Skeletal muscle tissue (tissue), 4 donors: ENCODE data around the gene SLC6A4. TPM values are rescaled to one million over a fixed set of nuclear protein-coding genes. Genes with fewer than 3 reads are reported as not detected.

Experiments used
- H3K27ac ChIP-seq: one replicate; pipeline ENCODE4 v1.7.0; 2013; ENCODE audit warnings: mild to moderate bottlenecking, low read depth, low read length, inconsistent platforms
- H3K27me3 ChIP-seq, 3 donors: one replicate each; pipeline ENCODE4 v1.7.0; 2013; ENCODE audit warnings: low read length in 3 of 3; ENCODE audit not compliant: control insufficient read depth in 3 of 3, insufficient read depth in 3 of 3
- H3K36me3 ChIP-seq, 3 donors: one replicate each; pipeline ENCODE4 v1.7.0; 2013; ENCODE audit warnings: low read length in 3 of 3; ENCODE audit not compliant: control insufficient read depth in 3 of 3, insufficient read depth in 3 of 3
- H3K4me1 ChIP-seq, 3 donors: one replicate each; pipeline ENCODE4 v1.7.0; 2013; ENCODE audit warnings: low read length in 3 of 3, mild to moderate bottlenecking in 3 of 3; ENCODE audit not compliant: control insufficient read depth in 3 of 3, insufficient read depth in 3 of 3
- H3K4me3 ChIP-seq, 3 donors: one replicate each; pipeline ENCODE4 v1.7.0; 2013; ENCODE audit warnings: low read length in 3 of 3
- H3K9ac ChIP-seq, 3 donors: one replicate each; pipeline ENCODE4 v1.7.0; 2013; ENCODE audit warnings: low read length in 3 of 3, mild to moderate bottlenecking in 3 of 3, moderate library complexity in 2 of 3, low read depth in 1 of 3
- H3K9me3 ChIP-seq, 3 donors: one replicate each; pipeline ENCODE4 v1.7.0; 2013; ENCODE audit warnings: low read length in 3 of 3; ENCODE audit not compliant: control insufficient read depth in 3 of 3
- total RNA-seq: library from RNA; depleted of rRNA; stranded (reverse); fragments of >200 nt; gene quantifications from one replicate; pipeline ENCODE4 v1.2.3, GENCODE V29; 2014
- donor health status: Osteomylitis.

The SLC6A4 gene
- total RNA-seq, 1 donor from 2014 or later, result 1.6 TPM

DNA sequence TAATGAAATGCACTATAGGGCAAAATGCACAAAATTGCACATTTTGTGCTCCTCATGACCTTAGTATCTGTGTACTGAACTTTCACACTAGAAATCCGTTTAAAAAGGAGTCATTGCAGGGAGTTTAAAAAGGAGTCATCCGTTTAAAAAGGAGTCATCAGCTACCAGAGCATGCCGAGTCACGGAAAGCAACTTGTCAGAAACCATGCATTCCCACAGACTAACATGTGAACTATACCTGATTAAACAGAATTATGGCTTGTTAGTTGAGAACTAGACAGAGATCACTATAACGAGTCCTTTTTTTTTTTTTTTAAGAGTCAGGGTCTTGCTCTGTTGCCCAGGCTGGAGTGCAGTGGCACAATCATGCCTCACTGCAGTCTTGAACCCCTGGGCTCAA lies 35.9 kb downstream of the SLC6A4 start:
- Histone ChIP-seq H3K9ac (no peak overlapping the region), H3K27me3 (peaks cover 0 to 12% (median 9%) of the 10 kb centered on the region in 3 donors), H3K4me3 (no peak overlapping the region)

DNA sequence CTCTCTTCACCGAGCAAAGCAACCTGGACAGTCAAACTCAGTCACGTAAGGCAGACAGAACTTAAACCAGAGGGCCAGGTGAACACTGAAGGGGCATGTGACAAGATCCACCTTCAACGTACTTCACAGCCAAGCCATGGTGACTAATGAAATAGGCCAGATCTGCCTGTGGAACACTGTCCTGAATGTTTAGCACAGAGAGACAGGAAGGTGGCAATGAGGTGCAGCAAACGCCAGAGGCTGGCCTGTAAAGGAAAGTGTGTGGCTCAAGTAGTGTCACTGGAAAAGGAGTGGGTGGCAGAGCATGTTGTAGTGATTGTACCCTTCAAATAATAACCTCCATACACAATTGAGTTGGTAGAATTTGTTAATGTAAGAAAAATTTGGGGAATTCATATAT lies 38.1 kb downstream of the SLC6A4 start:
- Histone ChIP-seq H3K4me3 (no peak overlapping the region), H3K27me3 (peaks cover 0 to 8% (median 3%) of the 10 kb centered on the region in 3 donors), H3K27ac (no peak overlapping the region), H3K9me3 (no peaks in the 10 kb centered on the region), H3K9ac (no peak overlapping the region), H3K4me1 (no peaks in the 10 kb centered on the region), H3K36me3 (no peaks in the 10 kb centered on the region)

More for the DNA sequence above, 35.9 kb downstream of the SLC6A4 start:
- no peaks in the 10 kb centered on the region for H3K36me3 ChIP-seq
- H3K9me3 ChIP-seq, result no peaks in the 10 kb centered on the region
- H3K27ac ChIP-seq, result no peak overlapping the region
- H3K4me1 ChIP-seq, result no peaks in the 10 kb centered on the region

DNA sequence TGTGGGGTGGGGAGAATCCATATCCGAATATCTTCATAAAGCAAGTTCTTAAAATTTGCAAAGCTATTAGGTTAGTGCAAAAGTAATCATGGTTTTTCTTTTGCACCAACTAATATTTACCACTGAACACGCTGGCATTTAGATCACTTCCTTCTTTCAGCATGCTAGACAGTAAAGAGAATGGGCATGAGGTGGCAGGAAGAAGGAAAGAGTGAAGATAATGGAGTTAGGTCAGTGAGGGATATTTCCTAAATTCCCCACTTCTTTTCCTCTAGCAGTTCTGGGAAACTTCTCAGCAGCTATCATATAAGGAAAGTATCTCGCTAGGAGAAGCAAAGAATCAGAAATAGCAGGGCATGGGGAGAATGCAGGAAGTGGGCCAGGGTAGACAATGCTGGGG lies 39.0 kb downstream of the SLC6A4 start:
- no peaks in the 10 kb centered on the region for H3K9me3 ChIP-seq
- H3K9ac ChIP-seq, result no peak overlapping the region
- H3K36me3 ChIP-seq, result no peaks in the 10 kb centered on the region
- peaks cover 0 to 6% (median 3%) of the 10 kb centered on the region in 3 donors for H3K27me3 ChIP-seq
- H3K4me3 ChIP-seq, result no peak overlapping the region
- no peak overlapping the region for H3K27ac ChIP-seq
- no peaks in the 10 kb centered on the region for H3K4me1 ChIP-seq

DNA sequence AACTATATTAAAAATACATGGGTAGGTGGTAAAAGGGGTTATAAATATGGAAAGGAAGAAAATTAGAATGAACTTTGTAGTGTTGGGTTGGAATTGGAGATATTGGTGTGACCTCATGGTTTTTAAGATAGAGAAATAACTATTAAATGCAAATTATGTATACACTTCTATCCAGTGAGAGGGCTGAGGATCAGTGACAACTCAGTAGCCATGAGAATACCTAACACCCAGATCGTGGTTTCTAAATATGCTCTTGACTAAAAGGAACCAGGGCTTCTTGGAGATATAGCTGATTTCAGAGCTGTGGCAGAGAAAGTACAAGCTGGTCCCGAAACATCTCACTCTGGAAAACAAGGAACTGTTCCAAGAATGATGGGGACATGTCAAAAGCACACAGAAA lies 44.4 kb downstream of the SLC6A4 start:
- Histone ChIP-seq H3K27me3 (no peaks in the 10 kb centered on the region), H3K36me3 (no peaks in the 10 kb centered on the region), H3K27ac (no peak overlapping the region), H3K4me3 (no peak overlapping the region), H3K9ac (no peak overlapping the region), H3K4me1 (no peaks in the 10 kb centered on the region), H3K9me3 (no peaks in the 10 kb centered on the region)

DNA sequence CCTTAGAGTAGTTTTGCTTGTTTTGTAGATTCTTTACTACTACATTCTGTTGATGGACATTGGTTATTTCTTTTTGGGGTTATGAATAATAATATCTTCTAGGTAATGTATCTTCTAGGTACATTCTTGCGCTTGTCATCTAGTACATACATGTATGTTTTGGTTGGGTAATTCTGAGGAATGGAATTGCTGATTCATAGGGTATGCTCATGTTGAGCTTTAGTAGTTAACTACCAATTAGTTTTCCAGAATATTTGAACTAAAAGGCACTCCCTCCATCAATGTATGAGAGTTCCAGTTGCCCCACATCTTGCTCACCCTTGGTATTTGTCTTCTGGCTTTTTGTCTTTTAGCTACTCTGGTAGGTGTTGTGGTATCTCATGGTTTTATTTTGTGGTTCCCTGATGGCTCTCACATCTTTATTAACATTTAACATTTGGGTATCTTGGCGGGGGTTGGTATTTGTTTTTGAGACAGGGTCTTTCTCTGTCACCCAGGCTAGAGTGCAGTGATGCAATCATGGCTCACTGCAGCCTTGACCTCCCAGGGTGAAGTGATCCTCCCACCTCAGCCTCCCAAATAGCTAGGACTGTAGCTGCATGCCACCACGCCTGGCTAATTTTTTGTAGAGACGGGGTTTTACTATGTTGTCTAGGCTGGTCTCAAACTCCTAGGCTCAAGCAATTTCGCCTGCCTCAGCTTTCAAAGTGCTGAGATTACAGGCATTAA lies 47.1 kb downstream of the SLC6A4 start:
- Histone ChIP-seq H3K9ac (no peak overlapping the region), H3K36me3 (peaks cover 10 to 19% (median 19%) of the 10 kb centered on the region in 3 donors), H3K4me1 (no peaks in the 10 kb centered on the region), H3K9me3 (no peaks in the 10 kb centered on the region), H3K4me3 (no peak overlapping the region), H3K27me3 (no peaks in the 10 kb centered on the region), H3K27ac (no peak overlapping the region)

DNA sequence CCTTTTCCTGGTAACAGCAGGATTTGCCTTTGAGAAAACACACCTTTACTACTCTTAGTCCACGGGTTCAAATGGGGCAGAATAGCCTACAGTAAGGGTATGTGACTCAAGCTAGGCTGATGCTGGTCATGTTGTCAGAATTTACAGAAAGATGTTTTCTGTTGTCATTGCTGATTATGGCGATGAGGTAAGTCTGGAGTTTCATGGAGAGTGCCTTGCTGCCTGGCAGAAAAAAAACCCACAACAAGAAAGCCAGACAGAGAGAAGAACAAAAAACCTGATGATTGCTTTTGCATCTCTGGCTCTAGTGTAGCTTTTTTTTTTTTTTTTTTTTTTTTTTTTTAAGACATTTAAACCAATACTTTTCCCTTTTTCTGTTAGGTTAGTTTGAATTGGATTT lies 47.9 kb downstream of the SLC6A4 start:
- Histone ChIP-seq H3K9ac (no peak overlapping the region), H3K4me3 (no peak overlapping the region), H3K36me3 (peaks cover 10 to 22% (median 22%) of the 10 kb centered on the region in 3 donors), H3K9me3 (no peaks in the 10 kb centered on the region), H3K27ac (no peak overlapping the region), H3K4me1 (no peaks in the 10 kb centered on the region), H3K27me3 (no peaks in the 10 kb centered on the region)

DNA sequence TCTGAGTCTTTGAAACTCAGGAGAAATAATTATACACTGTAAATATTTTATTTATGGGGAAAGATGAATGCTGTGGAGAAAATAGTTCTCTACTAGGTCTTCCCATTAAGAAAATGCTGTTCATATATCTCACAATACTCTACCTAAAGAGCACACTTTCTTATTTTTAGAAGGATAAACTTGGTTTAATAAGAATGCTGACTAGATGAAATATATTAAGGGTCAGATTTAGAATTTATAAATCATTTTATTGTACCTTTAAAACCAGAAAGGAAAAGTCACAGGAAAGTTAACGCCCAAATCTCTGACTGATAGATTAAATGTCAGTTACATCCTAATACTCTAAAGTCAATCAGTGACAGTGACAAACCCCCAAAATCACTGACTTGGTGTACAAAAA lies 48.7 kb downstream of the SLC6A4 start:
- no peak overlapping the region for H3K9ac ChIP-seq
- H3K4me3 ChIP-seq, result no peak overlapping the region
- peaks cover 17 to 30% (median 27%) of the 10 kb centered on the region in 3 donors for H3K36me3 ChIP-seq
- no peaks in the 10 kb centered on the region for H3K27me3 ChIP-seq
- H3K27ac ChIP-seq, result no peak overlapping the region
- no peaks in the 10 kb centered on the region for H3K9me3 ChIP-seq
- no peaks in the 10 kb centered on the region for H3K4me1 ChIP-seq

DNA sequence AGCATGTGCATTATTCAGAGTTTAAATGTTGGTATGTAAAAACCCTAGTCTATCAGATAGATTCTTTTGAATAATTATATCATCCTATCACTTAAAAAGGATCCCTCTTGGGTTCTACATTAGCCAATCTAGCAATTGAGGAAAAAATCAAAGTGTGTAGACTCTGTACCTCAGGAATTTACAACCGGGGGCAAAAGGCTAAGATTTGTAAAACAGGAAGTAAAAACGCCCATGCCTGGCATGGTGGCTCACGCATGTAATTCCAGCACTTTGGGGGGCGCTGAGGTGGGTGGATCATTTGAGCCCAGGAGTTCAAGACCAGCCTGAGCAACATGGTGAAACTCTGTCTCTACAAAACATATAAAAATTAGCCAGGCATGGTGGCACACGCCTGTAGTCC lies 58.6 kb downstream of the SLC6A4 start:
- Histone ChIP-seq H3K36me3 (peaks cover 10 to 31% (median 27%) of the 10 kb centered on the region in 3 donors), H3K27ac (no peak overlapping the region), H3K4me1 (no peaks in the 10 kb centered on the region), H3K9me3 (no peaks in the 10 kb centered on the region), H3K9ac (no peak overlapping the region), H3K27me3 (no peaks in the 10 kb centered on the region), H3K4me3 (no peak overlapping the region)

DNA sequence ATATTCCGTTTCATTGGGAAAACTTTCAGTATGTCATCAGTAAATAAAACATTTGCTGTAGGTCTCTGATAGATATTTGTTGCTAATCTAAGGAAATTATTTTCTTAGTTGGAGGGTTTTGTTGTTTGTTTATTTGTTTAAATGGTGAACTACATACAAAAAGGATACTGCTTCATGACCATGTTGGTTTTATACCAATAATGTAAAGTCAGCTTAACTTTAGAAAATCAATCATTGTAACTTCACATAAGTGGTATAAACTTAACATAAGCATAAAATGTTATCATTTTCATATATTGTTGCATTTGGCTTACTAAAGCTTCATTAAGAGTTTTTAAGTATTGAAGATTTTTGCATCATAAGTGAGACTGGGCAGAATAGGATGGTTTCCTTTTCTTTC lies 60.9 kb downstream of the SLC6A4 start:
- Histone ChIP-seq H3K4me3 (no peak overlapping the region), H3K27ac (no peak overlapping the region), H3K4me1 (no peaks in the 10 kb centered on the region), H3K36me3 (peaks cover 0 to 15% (median 8%) of the 10 kb centered on the region in 3 donors), H3K9me3 (no peaks in the 10 kb centered on the region), H3K9ac (no peak overlapping the region), H3K27me3 (no peaks in the 10 kb centered on the region)

DNA sequence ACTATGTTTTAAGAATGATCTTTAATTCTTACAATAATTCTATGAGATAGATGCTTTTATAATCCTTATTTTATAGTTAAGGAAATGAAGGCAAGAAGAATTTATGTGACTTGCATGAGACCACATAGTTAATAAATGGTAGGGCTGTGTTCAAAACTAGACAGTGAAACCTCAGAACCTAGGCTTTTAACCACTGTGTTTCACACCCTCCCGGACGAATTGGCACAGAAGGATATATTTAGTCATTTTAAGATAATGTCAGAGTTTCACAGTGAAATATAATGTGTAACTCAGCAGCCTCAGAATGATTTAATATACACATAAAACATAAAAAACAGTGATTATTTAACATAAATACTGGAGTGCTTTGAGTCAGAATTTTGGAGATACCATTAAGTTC lies 61.8 kb downstream of the SLC6A4 start:
- Histone ChIP-seq H3K27me3 (no peaks in the 10 kb centered on the region), H3K36me3 (peaks cover 0 to 10% (median 8%) of the 10 kb centered on the region in 3 donors), H3K9me3 (no peaks in the 10 kb centered on the region), H3K4me1 (no peaks in the 10 kb centered on the region), H3K4me3 (no peak overlapping the region), H3K27ac (no peak overlapping the region), H3K9ac (no peak overlapping the region)
